ENCODE data around the gene KY. TPM values are rescaled to one million over a fixed set of nuclear protein-coding genes. Genes with fewer than 3 reads are reported as not detected.
A peak's percentile ranks its signal among the peaks of the same experiment; 100 is the strongest.

KY gene
- total and polyA plus RNA-seq, 2 of the 8 experiments (the other 6 are each of a cell fraction or from before 2014, with no cell fraction given) = not detected

- TF ChIP-seq SUZ12 (IDR thresholded peaks at IDR 0.05; ENCODE audit: low read length) = peak; percentile 80
- peak; percentile 48 for TF ChIP-seq YY1 (IDR thresholded peaks at IDR 0.05; ENCODE audit: low read depth, low read length)
- peak in 2 of 3 experiments; percentile 0 to 2; a peak in 2 of 4 replicates for TF ChIP-seq CTCF (IDR thresholded peaks at IDR 0.05; ENCODE audit: control extremely low read depth in 1 of 3, insufficient read depth in 1 of 3, low read depth in 1 of 3, low read length in 3 of 3)
- TF ChIP-seq TAF1 (IDR thresholded peaks at IDR 0.05; ENCODE audit: low read depth, low read length) = no peak
- 0 out of 2 replicates have a peak, but pooled peaks have one; percentile 42 for TF ChIP-seq KDM1A (IDR thresholded peaks at IDR 0.05; ENCODE audit: borderline replicate concordance, low read length)
- peak; percentile 49 for TF ChIP-seq ASH2L (IDR thresholded peaks at IDR 0.05; ENCODE audit: low read length)
- TF ChIP-seq SIN3A (conservative IDR thresholded peaks at IDR 0.05 in 1 of 2, IDR thresholded peaks at IDR 0.05 in 1 of 2; ENCODE audit: low read depth in 1 of 2, low read length in 2 of 2) = no peak
- no peak for TF ChIP-seq SP4 (IDR thresholded peaks at IDR 0.05; ENCODE audit: low read length)
- no peak for TF ChIP-seq CBX5 (IDR thresholded peaks at IDR 0.05; ENCODE audit: low read depth, low read length)
Observed at GRCh38 chr3:134650431-134651346, at the start of gene KY (continued).

Data from H1 (cell line).